SK-N-SH (cell line): ENCODE results near the gene C20orf204. TPM values are rescaled to one million over a fixed set of nuclear protein-coding genes. Genes with fewer than 3 reads are reported as not detected.

Experiments
- CTCF ChIA-PET: fragments of 300-600, 350-600 bp; formaldehyde crosslinking; extraction: SDS; loops from one replicate; lab custom pipeline; 2021; lab: Yijun Ruan, JAX
- POLR2A ChIA-PET: fragments of 350-600 bp; sonication (Branson Sonifier 250); formaldehyde crosslinking; extraction: SDS; loops from one replicate; lab custom pipeline; 2020; ENCODE audit warnings: antibody characterized with exemption, inconsistent platforms; lab: Yijun Ruan, JAX
- DNase-seq: peaks from one replicate; pipeline ENCODE4 v3.0.0; 2012
- H2AFZ ChIP-seq: fragments of 200-600 bp; sonication (generic); 2 replicates; pipeline ENCODE4 v1.8.1; 2016; ENCODE audit warnings: antibody characterized with exemption, mild to moderate bottlenecking, low read depth
- H3F3A ChIP-seq: fragments of 200-600 bp; sonication (generic); replicated peaks from 2 replicates; pipeline ENCODE3; 2016; ENCODE audit warnings: antibody characterized with exemption, mild to moderate bottlenecking; ENCODE audit not compliant: insufficient read depth
- H3K27ac ChIP-seq, 2 experiments: fragments of 200-500 bp in 1 of 2; fragments of 200-600 bp in 1 of 2; sonication (Bioruptor generic) in 1 of 2; sonication (generic), shearing (Covaris generic) in 1 of 2; 2 replicates each; pipeline versions ENCODE4 v1.5.1 to v1.6.1; 2014 to 2016; ENCODE audit warnings: low read depth in 2 of 2, inconsistent platforms in 1 of 2, low read length in 1 of 2, mild to moderate bottlenecking in 1 of 2, mixed read lengths in 1 of 2
- H3K27me3 ChIP-seq: fragments of 200-600 bp; sonication (generic), shearing (Covaris generic); 2 replicates; pipeline ENCODE4 v1.6.1; 2016; ENCODE audit warnings: mixed run types; ENCODE audit not compliant: insufficient read depth
- H3K36me3 ChIP-seq, 2 experiments: fragments of 200-500 bp in 1 of 2; fragments of 200-600 bp in 1 of 2; sonication (Bioruptor generic) in 1 of 2; sonication (generic) in 1 of 2; replicated peaks in 1 of 2; 2 replicates each; pipeline versions ENCODE3 to v1.5.1; 2014 to 2016; ENCODE audit warnings: low read length in 1 of 2, mild to moderate bottlenecking in 1 of 2; ENCODE audit not compliant: insufficient read depth in 2 of 2, control insufficient read depth in 1 of 2
- H3K4me1 ChIP-seq, 2 experiments: fragments of 200-500 bp in 1 of 2; fragments of 200-600 bp in 1 of 2; sonication (Bioruptor generic) in 1 of 2; sonication (generic), shearing (Covaris generic) in 1 of 2; 2 replicates each; pipeline versions ENCODE4 v1.5.1 to v1.6.1; 2014 to 2016; ENCODE audit warnings: low read depth in 1 of 2, low read length in 1 of 2, mixed run types in 1 of 2; ENCODE audit not compliant: insufficient read depth in 2 of 2, control insufficient read depth in 1 of 2
- H3K4me2 ChIP-seq: fragments of 200-600 bp; sonication (generic), shearing (Covaris generic); 2 replicates; pipeline ENCODE4 v1.6.1; 2017; ENCODE audit warnings: mixed run types
- H3K4me3 ChIP-seq, 2 experiments: fragments of 200-500 bp in 1 of 2; fragments of 200-600 bp in 1 of 2; sonication (Bioruptor generic) in 1 of 2; sonication (generic), shearing (Covaris generic) in 1 of 2; 2 replicates each; pipeline versions ENCODE4 v1.5.1 to v1.8.1; 2014 to 2016; ENCODE audit warnings: low read depth in 2 of 2, inconsistent platforms in 1 of 2, low read length in 1 of 2, mild to moderate bottlenecking in 1 of 2, mixed read lengths in 1 of 2, moderate library complexity in 1 of 2
- H3K79me2 ChIP-seq: fragments of 200-600 bp; sonication (generic); 2 replicates; pipeline ENCODE4 v1.8.1; 2017; ENCODE audit warnings: mild to moderate bottlenecking; ENCODE audit not compliant: insufficient read depth
- H3K9ac ChIP-seq: fragments of 200-600 bp; sonication (generic); 2 replicates; pipeline ENCODE4 v1.6.1; 2017; ENCODE audit warnings: mixed run types
- H3K9me2 ChIP-seq: fragments of 200-600 bp; sonication (generic); 2 replicates; pipeline ENCODE4 v1.6.1; 2017; ENCODE audit warnings: mixed run types
- H3K9me3 ChIP-seq: fragments of 200-600 bp; sonication (generic); 2 replicates; pipeline ENCODE4 v1.6.1; 2017; ENCODE audit warnings: mixed run types, mild to moderate bottlenecking, moderate library complexity
- H4K20me1 ChIP-seq: fragments of 200-600 bp; sonication (generic); 2 replicates; pipeline ENCODE4 v1.6.1; 2017; ENCODE audit warnings: mild to moderate bottlenecking, mixed run types; ENCODE audit not compliant: insufficient read depth
- CHD2 ChIP-seq: fragments of 150-350 bp; IDR thresholded peaks from 2 replicates; pipeline ENCODE4 v1.6.1; 2018; ENCODE audit warnings: low read length; ENCODE audit not compliant: partially characterized antibody
- ELF1 ChIP-seq: IDR thresholded peaks from 2 replicates; pipeline ENCODE4 v1.4.0; 2012
- EP300 ChIP-seq, 2 experiments: IDR thresholded peaks; 2 replicates each; pipeline versions ENCODE4 v1.4.0 to v1.6.1; 2012; ENCODE audit warnings: borderline replicate concordance in 1 of 2, low read depth in 1 of 2, low read length in 1 of 2
- EZH2phosphoT487 ChIP-seq: fragments of 200-600 bp; sonication (generic); IDR thresholded peaks from 2 replicates; pipeline ENCODE4 v1.6.1; 2017; ENCODE audit warnings: low read depth, mixed run types, mild to moderate bottlenecking, antibody characterized with exemption, moderate library complexity, borderline replicate concordance
- FOSL2 ChIP-seq: IDR thresholded peaks from 2 replicates; pipeline ENCODE4 v1.4.0; 2012; ENCODE audit warnings: low read depth, mild to moderate bottlenecking, moderate library complexity, borderline replicate concordance
- GABPA ChIP-seq: IDR thresholded peaks from 2 replicates; pipeline ENCODE4 v1.4.0; 2012; ENCODE audit warnings: low read depth, mild to moderate bottlenecking
- MEF2A ChIP-seq: IDR thresholded peaks from 2 replicates; pipeline ENCODE4 v1.4.0; 2012; ENCODE audit warnings: low read depth, borderline replicate concordance
- MXI1 ChIP-seq: IDR thresholded peaks from 2 replicates; pipeline ENCODE4 v1.6.1; 2012; ENCODE audit warnings: mild to moderate bottlenecking, low read depth, low read length, improper control_type of control experiment
- NRF1 ChIP-seq: IDR thresholded peaks from 2 replicates; pipeline ENCODE4 v1.6.1; 2012; ENCODE audit warnings: low read depth, mild to moderate bottlenecking, low read length
- PBX3 ChIP-seq: IDR thresholded peaks from 2 replicates; pipeline ENCODE4; 2012
- RAD21 ChIP-seq: IDR thresholded peaks from 2 replicates; pipeline ENCODE4 v1.6.1; 2012; ENCODE audit warnings: mild to moderate bottlenecking, low read length
- REST ChIP-seq: IDR thresholded peaks from 2 replicates; pipeline ENCODE4 v1.6.1; 2012; ENCODE audit warnings: mild to moderate bottlenecking, low read depth, low read length, moderate library complexity
- RXRA ChIP-seq: IDR thresholded peaks from 2 replicates; pipeline ENCODE4 v1.4.0; 2012; ENCODE audit warnings: low read depth, mild to moderate bottlenecking, borderline replicate concordance
- TAF1 ChIP-seq: IDR thresholded peaks from 2 replicates; pipeline ENCODE4 v1.6.1; 2012; ENCODE audit warnings: low read depth, mild to moderate bottlenecking, low read length, moderate library complexity, borderline replicate concordance
- TCF12 ChIP-seq: IDR thresholded peaks from 2 replicates; pipeline ENCODE4 v1.4.0; 2012
- USF2 ChIP-seq: fragments of 150-350 bp; IDR thresholded peaks from 2 replicates; pipeline ENCODE4 v1.6.1; 2017; ENCODE audit warnings: antibody characterized with exemption, low read length, low read depth, borderline replicate concordance
- YY1 ChIP-seq: IDR thresholded peaks from 2 replicates; pipeline ENCODE4 v1.4.0; 2012; ENCODE audit warnings: low read depth, mild to moderate bottlenecking
- ZBTB33 ChIP-seq: IDR thresholded peaks from 2 replicates; pipeline ENCODE4 v1.4.0; 2012; ENCODE audit warnings: low read depth, borderline replicate concordance
- WGBS: methylation state at CpG from one replicate; pipeline ENCODE4 v1.1.6; 2017; ENCODE audit warnings: low lambda C conversion rate; 5-methylcytosine and 5-hydroxymethylcytosine counted together
- polyA plus RNA-seq, 3 experiments: library from polyadenylated mRNA; depleted of rRNA; stranded (reverse); fragments of >200 nt; gene quantifications; 2 replicates each; pipeline ENCODE4 v1.2.3, GENCODE V29; 2012
- TF ChIP-seq, protein P1 (sequence below): fragments of 150-350 bp; IDR thresholded peaks from 2 replicates; pipeline ENCODE4 v1.6.1; 2016; ENCODE audit warnings: mild to moderate bottlenecking, low read depth, low read length
- TF ChIP-seq, protein P2 (sequence below): fragments of 200-600 bp; sonication (generic); IDR thresholded peaks from 2 replicates; pipeline ENCODE4 v1.6.1; 2017; ENCODE audit warnings: antibody characterized with exemption, mild to moderate bottlenecking, moderate library complexity

C20orf204 gene
- polyA plus RNA-seq, 1 of the 3 experiments (the other 2 are of a cell fraction) = 0.21 TPM

GRCh38 chr20:64062596-64063388 lies 26.8 kb downstream of the C20orf204 start, which contains the start of gene TCEA2:
TCEA2 (plus strand) TSS chr20:64063198; CDS start chr20:64063313, 115 bp downstream.
- CTCF ChIA-PET = interaction anchor here (0.6 to 2.5 kb wide), 10 partner anchors 9 to 83 kb away, joined by 3 to 12 read pairs (median 6); partner anchors contain the start of gene LKAAEAR1
- TF ChIP-seq YY1 (peak; percentile 49; the same call in 1 of the 2 replicates), NRF1 (no peak), TAF1 (peak; percentile 47), TCF12 (no peak), RXRA (no peak), PBX3 (no peak), EP300 (IDR thresholded peaks at IDR 0.05; ENCODE audit: borderline replicate concordance in 1 of 2, low read depth in 1 of 2, low read length in 1 of 2) (no peak; a peak in 1 of 4 replicates), USF2 (no peak), EZH2phosphoT487 (no peak), ELF1 (peak; percentile 34; the same call in 1 of the 2 replicates), GABPA (peak; percentile 57; the same call in 1 of the 2 replicates), MXI1 (peak; percentile 36; the same call in 1 of the 2 replicates), RAD21 (no peak), REST (0 out of 2 replicates have a peak, but pooled peaks have one; percentile 12), MEF2A (no peak), ZBTB33 (peak; percentile 68; the same call in 1 of the 2 replicates), CHD2 (peak; percentile 96), FOSL2 (no peak)
- TF ChIP-seq, protein P1, sequence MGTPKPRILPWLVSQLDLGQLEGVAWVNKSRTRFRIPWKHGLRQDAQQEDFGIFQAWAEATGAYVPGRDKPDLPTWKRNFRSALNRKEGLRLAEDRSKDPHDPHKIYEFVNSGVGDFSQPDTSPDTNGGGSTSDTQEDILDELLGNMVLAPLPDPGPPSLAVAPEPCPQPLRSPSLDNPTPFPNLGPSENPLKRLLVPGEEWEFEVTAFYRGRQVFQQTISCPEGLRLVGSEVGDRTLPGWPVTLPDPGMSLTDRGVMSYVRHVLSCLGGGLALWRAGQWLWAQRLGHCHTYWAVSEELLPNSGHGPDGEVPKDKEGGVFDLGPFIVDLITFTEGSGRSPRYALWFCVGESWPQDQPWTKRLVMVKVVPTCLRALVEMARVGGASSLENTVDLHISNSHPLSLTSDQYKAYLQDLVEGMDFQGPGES = no peak
- TF ChIP-seq, protein P2, sequence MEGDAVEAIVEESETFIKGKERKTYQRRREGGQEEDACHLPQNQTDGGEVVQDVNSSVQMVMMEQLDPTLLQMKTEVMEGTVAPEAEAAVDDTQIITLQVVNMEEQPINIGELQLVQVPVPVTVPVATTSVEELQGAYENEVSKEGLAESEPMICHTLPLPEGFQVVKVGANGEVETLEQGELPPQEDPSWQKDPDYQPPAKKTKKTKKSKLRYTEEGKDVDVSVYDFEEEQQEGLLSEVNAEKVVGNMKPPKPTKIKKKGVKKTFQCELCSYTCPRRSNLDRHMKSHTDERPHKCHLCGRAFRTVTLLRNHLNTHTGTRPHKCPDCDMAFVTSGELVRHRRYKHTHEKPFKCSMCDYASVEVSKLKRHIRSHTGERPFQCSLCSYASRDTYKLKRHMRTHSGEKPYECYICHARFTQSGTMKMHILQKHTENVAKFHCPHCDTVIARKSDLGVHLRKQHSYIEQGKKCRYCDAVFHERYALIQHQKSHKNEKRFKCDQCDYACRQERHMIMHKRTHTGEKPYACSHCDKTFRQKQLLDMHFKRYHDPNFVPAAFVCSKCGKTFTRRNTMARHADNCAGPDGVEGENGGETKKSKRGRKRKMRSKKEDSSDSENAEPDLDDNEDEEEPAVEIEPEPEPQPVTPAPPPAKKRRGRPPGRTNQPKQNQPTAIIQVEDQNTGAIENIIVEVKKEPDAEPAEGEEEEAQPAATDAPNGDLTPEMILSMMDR = no peak

More at GRCh38 chr20:64062596-64063388, 26.8 kb downstream of the C20orf204 start, which contains the start of gene TCEA2:
- 6% methylated on average over 40 of the region's 85 CpGs for WGBS
- peaks cover 14 to 17% of the 10 kb centered on the region in 2 experiments; a peak in 2 of 4 replicates for H3K4me1 ChIP-seq
- H3K79me2 ChIP-seq = peaks cover 15% of the 10 kb centered on the region; the same call in 1 of the 2 replicates
- H3K9me2 ChIP-seq = no peaks in the 10 kb centered on the region
- no peaks in the 10 kb centered on the region for H4K20me1 ChIP-seq
- H3K4me3 ChIP-seq = peak within 1 kb of the TSS; percentile 91 to 93
- peak within 1 kb of the TSS; percentile 85 for H2AFZ ChIP-seq
- H3K27me3 ChIP-seq = no peaks in the 10 kb centered on the region
- peaks cover 4% of the 10 kb centered on the region for H3F3A ChIP-seq
- no peaks in the 10 kb centered on the region for H3K36me3 ChIP-seq
- peak within 1 kb of the TSS; percentile 90 for H3K9ac ChIP-seq
- peak within 1 kb of the TSS; percentile 64 to 83 for H3K27ac ChIP-seq
- POLR2A ChIA-PET = interaction anchor here (0.5 to 1.5 kb wide), 10 partner anchors 8 to 198 kb away, joined by 3 to 7 read pairs (median 4); partner anchors contain the start of genes OPRL1, PRPF6, RGS19 and TPD52L2
- peak within 1 kb of the TSS; percentile 98 for H3K4me2 ChIP-seq
- no peaks in the 10 kb centered on the region for H3K9me3 ChIP-seq
- DNase-seq = peak; percentile 99
